ENCODE results near the gene HS6ST2. TPM values are rescaled to one million over a fixed set of nuclear protein-coding genes. Genes with fewer than 3 reads are reported as not detected.

Gene HS6ST2
- polyA plus RNA-seq, 1 of the 3 experiments (the other 2 are of a cell fraction), result 0.05 TPM

- WGBS (ENCODE audit: low lambda C conversion rate), result 10% methylated on average over 3 of the region's 3 CpGs
- H3K79me2 ChIP-seq (ENCODE audit: insufficient read depth), result no peaks in the 10 kb centered on the region
- TF ChIP-seq GABPA (IDR thresholded peaks at IDR 0.05; ENCODE audit: low read depth), result no peak
- TF ChIP-seq ELF1 (IDR thresholded peaks at IDR 0.05), result no peak
- no peak for TF ChIP-seq TCF12 (IDR thresholded peaks at IDR 0.05)
- TF ChIP-seq RCOR1 (IDR thresholded peaks at IDR 0.05; ENCODE audit: low read length), result no peak
- no peak for TF ChIP-seq GATA2 (CRISPR knock-in tag; IDR thresholded peaks at IDR 0.05)
- TF ChIP-seq NRF1 (IDR thresholded peaks at IDR 0.05; ENCODE audit: low read depth, low read length), result no peak
- no peak for TF ChIP-seq RFX5 (IDR thresholded peaks at IDR 0.05; ENCODE audit: low read length)
- TF ChIP-seq JUND (IDR thresholded peaks at IDR 0.05), result no peak
- no peak for TF ChIP-seq SMC3 (IDR thresholded peaks at IDR 0.05; ENCODE audit: low read depth, low read length)
- TF ChIP-seq PBX3 (IDR thresholded peaks at IDR 0.05), result no peak
- TF ChIP-seq FOXM1 (IDR thresholded peaks at IDR 0.05; ENCODE audit: low read depth), result no peak
- TF ChIP-seq SIN3A (IDR thresholded peaks at IDR 0.05; ENCODE audit: borderline replicate concordance, low read depth, low read length), result no peak
- TF ChIP-seq USF1 (IDR thresholded peaks at IDR 0.05; ENCODE audit: borderline replicate concordance, low read depth), result no peak
- TF ChIP-seq TAF1 (IDR thresholded peaks at IDR 0.05; ENCODE audit: borderline replicate concordance, low read depth, low read length), result no peak
- TF ChIP-seq FOXJ3 (CRISPR knock-in tag; IDR thresholded peaks at IDR 0.05), result no peak
- no peak for TF ChIP-seq TEAD4 (IDR thresholded peaks at IDR 0.05; ENCODE audit: borderline replicate concordance, insufficient read depth)
- no peak for TF ChIP-seq EP300 (IDR thresholded peaks at IDR 0.05; ENCODE audit: borderline replicate concordance in 1 of 2, low read depth in 1 of 2, low read length in 1 of 2)
These were observed 201.3 kb downstream of the HS6ST2 start for GRCh38 chrX:132757066-132757623.

GRCh38 chrX:132756439-132756838, 202.0 kb downstream of the HS6ST2 start:
- H3F3A ChIP-seq (replicated peaks; ENCODE audit: insufficient read depth), result no peaks in the 10 kb centered on the region
- no peak overlapping the region for H3K4me2 ChIP-seq
- no peak overlapping the region for H3K4me3 ChIP-seq (ENCODE audit: low read depth in 2 of 2, low read length in 1 of 2)
- DNase-seq, result no peak
- ChIA-PET CTCF (no interaction called here), POLR2A (no interaction called here)
- H4K20me1 ChIP-seq (ENCODE audit: insufficient read depth), result no peaks in the 10 kb centered on the region
- H3K9me2 ChIP-seq, result no peaks in the 10 kb centered on the region
- no peaks in the 10 kb centered on the region; a peak in 1 of 4 replicates for H3K4me1 ChIP-seq (ENCODE audit: control insufficient read depth in 1 of 2, insufficient read depth in 2 of 2, low read depth in 1 of 2, low read length in 1 of 2)
- 9% methylated on average over 4 of the region's 4 CpGs for WGBS (ENCODE audit: low lambda C conversion rate)
- H2AFZ ChIP-seq (ENCODE audit: low read depth), result no peak overlapping the region
- H3K27me3 ChIP-seq (ENCODE audit: insufficient read depth), result peaks cover 11% of the 10 kb centered on the region; the same call in 1 of the 2 replicates
- H3K9ac ChIP-seq, result no peak overlapping the region
- H3K27ac ChIP-seq (ENCODE audit: low read depth in 2 of 2, low read length in 1 of 2), result no peak overlapping the region
- H3K36me3 ChIP-seq (replicated peaks in 1 of 2; ENCODE audit: control insufficient read depth in 1 of 2, insufficient read depth in 2 of 2, low read length in 1 of 2), result no peaks in the 10 kb centered on the region
- H3K9me3 ChIP-seq, result no peaks in the 10 kb centered on the region
- no peaks in the 10 kb centered on the region for H3K79me2 ChIP-seq (ENCODE audit: insufficient read depth)
- TF ChIP-seq GABPA (IDR thresholded peaks at IDR 0.05; ENCODE audit: low read depth) (no peak), FOXJ3 (CRISPR knock-in tag; IDR thresholded peaks at IDR 0.05) (no peak), YY1 (IDR thresholded peaks at IDR 0.05; ENCODE audit: low read depth) (no peak), USF1 (IDR thresholded peaks at IDR 0.05; ENCODE audit: borderline replicate concordance, low read depth) (no peak), PBX3 (IDR thresholded peaks at IDR 0.05) (no peak), MEF2A (IDR thresholded peaks at IDR 0.05; ENCODE audit: borderline replicate concordance, low read depth) (no peak), IRF3 (IDR thresholded peaks at IDR 0.05; ENCODE audit: low read depth, low read length) (no peak), EZH2phosphoT487 (IDR thresholded peaks at IDR 0.05; ENCODE audit: borderline replicate concordance, low read depth) (no peak), TCF12 (IDR thresholded peaks at IDR 0.05) (no peak), TAF1 (IDR thresholded peaks at IDR 0.05; ENCODE audit: borderline replicate concordance, low read depth, low read length) (no peak), SMC3 (IDR thresholded peaks at IDR 0.05; ENCODE audit: low read depth, low read length) (no peak), FOXM1 (IDR thresholded peaks at IDR 0.05; ENCODE audit: low read depth) (no peak), POLR2AphosphoS5 (IDR thresholded peaks at IDR 0.05; ENCODE audit: low read depth, low read length) (no peak), JUND (IDR thresholded peaks at IDR 0.05) (no peak)

More at GRCh38 chrX:132757066-132757623, 201.3 kb downstream of the HS6ST2 start:
- H3K9ac ChIP-seq, result no peak overlapping the region
- H3K27me3 ChIP-seq (ENCODE audit: insufficient read depth), result peaks cover 11% of the 10 kb centered on the region; the same call in 1 of the 2 replicates
- H3K4me1 ChIP-seq (ENCODE audit: control insufficient read depth in 1 of 2, insufficient read depth in 2 of 2, low read depth in 1 of 2, low read length in 1 of 2), result no peaks in the 10 kb centered on the region; a peak in 1 of 4 replicates
- DNase-seq, result no peak
- H3K36me3 ChIP-seq (replicated peaks in 1 of 2; ENCODE audit: control insufficient read depth in 1 of 2, insufficient read depth in 2 of 2, low read length in 1 of 2), result no peaks in the 10 kb centered on the region
- ChIA-PET CTCF (no interaction called here), POLR2A (no interaction called here)
- H2AFZ ChIP-seq (ENCODE audit: low read depth), result no peak overlapping the region
- H3K9me3 ChIP-seq, result no peaks in the 10 kb centered on the region
- H3F3A ChIP-seq (replicated peaks; ENCODE audit: insufficient read depth), result no peaks in the 10 kb centered on the region
- no peak overlapping the region for H3K4me3 ChIP-seq (ENCODE audit: low read depth in 2 of 2, low read length in 1 of 2)
- H3K9me2 ChIP-seq, result no peaks in the 10 kb centered on the region
- no peak overlapping the region for H3K27ac ChIP-seq (ENCODE audit: low read depth in 2 of 2, low read length in 1 of 2)
- H3K4me2 ChIP-seq, result no peak overlapping the region
- H4K20me1 ChIP-seq (ENCODE audit: insufficient read depth), result no peaks in the 10 kb centered on the region

All from SK-N-SH (cell line).